Endothelial cell of umbilical vein (primary cell): ENCODE measurements around the gene HOXB5. TPM values are rescaled to one million over a fixed set of nuclear protein-coding genes. Genes with fewer than 3 reads are reported as not detected.
A peak's percentile ranks its signal among the peaks of the same experiment; 100 is the strongest.

Experiments
- BruUV-seq: library from RNA; stranded (reverse); fragments of 400-500 nt; replicated peaks from 2 replicates; lab custom pipeline; 2021; lab: Mats Ljungman, UMichigan
- CTCF ChIA-PET: fragments of 300-600, 350-600 bp; sonication (Branson Sonifier 250); formaldehyde crosslinking; loops from one replicate; lab custom pipeline; 2021; ENCODE audit warnings: antibody characterized with exemption, inconsistent platforms; lab: Charles Lee
- POLR2A ChIA-PET: fragments of 300-600, 350-600 bp; sonication (Branson Sonifier 250); formaldehyde crosslinking; loops from one replicate; lab custom pipeline; 2021; ENCODE audit warnings: antibody characterized with exemption, inconsistent platforms; lab: Charles Lee
- DNase-seq: peaks from one replicate; pipeline ENCODE4 v3.0.0-alpha.2; 2011; ENCODE audit warnings: low read depth, low spot score
- FAIRE-seq: peaks from 2 replicates; lab custom pipeline; 2011; peaks lifted over from hg19 to GRCh38; lab: Jason Lieb, UNC
- H2AFZ ChIP-seq: 2 replicates; pipeline ENCODE4 v1.6.0; 2012; ENCODE audit warnings: low read depth, low read length, control low read depth, inconsistent platforms
- H3K27ac ChIP-seq: 2 replicates; pipeline ENCODE4 v1.5.1; 2011; ENCODE audit warnings: low read depth, mild to moderate bottlenecking, control low read depth, low read length, moderate library complexity; ENCODE audit not compliant: insufficient read depth
- H3K27me3 ChIP-seq, 2 experiments: 2 replicates each; pipeline versions ENCODE4 v1.6.0 to v1.6.1; 2011; ENCODE audit warnings: low read length in 2 of 2, mixed read lengths in 1 of 2; ENCODE audit not compliant: control insufficient read depth in 2 of 2, insufficient read depth in 2 of 2
- H3K36me3 ChIP-seq, 2 experiments: 2 replicates in 1 of 2; 3 replicates in 1 of 2; pipeline ENCODE4 v1.5.1; 2011; ENCODE audit warnings: low read length in 2 of 2, mild to moderate bottlenecking in 1 of 2, moderate library complexity in 1 of 2; ENCODE audit not compliant: control insufficient read depth in 2 of 2, insufficient read depth in 2 of 2; ENCODE audit errors: extremely low read depth in 1 of 2
- H3K4me1 ChIP-seq: 3 replicates; pipeline ENCODE4 v1.5.1; 2011; ENCODE audit warnings: mild to moderate bottlenecking, low read length; ENCODE audit not compliant: control insufficient read depth, insufficient read depth; ENCODE audit errors: extremely low read depth
- H3K4me2 ChIP-seq: 2 replicates; pipeline ENCODE4 v1.6.1; 2011; ENCODE audit warnings: low read length, control low read depth, mixed read lengths; ENCODE audit not compliant: insufficient read depth
- H3K4me3 ChIP-seq, 3 experiments: fragments of 200-600 bp in 1 of 3; sonication (generic), shearing (Covaris generic) in 1 of 3; replicated peaks in 1 of 3; 2 replicates each; pipeline ENCODE4 v1.5.1; 2011 to 2016; ENCODE audit warnings: control low read depth in 3 of 3, low read length in 3 of 3, mild to moderate bottlenecking in 2 of 3, inconsistent platforms in 1 of 3, low read depth in 1 of 3, moderate library complexity in 1 of 3; ENCODE audit not compliant: insufficient read depth in 1 of 3
- H3K79me2 ChIP-seq: 2 replicates; pipeline ENCODE4 v1.6.0; 2012; ENCODE audit warnings: low read length, inconsistent platforms; ENCODE audit not compliant: control insufficient read depth, insufficient read depth
- H3K9ac ChIP-seq: replicated peaks from 2 replicates; pipeline ENCODE3; 2011; ENCODE audit warnings: low read length, control low read depth; ENCODE audit not compliant: insufficient read depth; ENCODE audit errors: extremely low read depth
- H3K9me1 ChIP-seq: replicated peaks from 3 replicates; pipeline ENCODE4 v1.6.0; 2011; ENCODE audit warnings: mild to moderate bottlenecking, low read length; ENCODE audit not compliant: control insufficient read depth, insufficient read depth; ENCODE audit errors: extremely low read depth
- H3K9me3 ChIP-seq: replicated peaks from 2 replicates; pipeline ENCODE4 v1.5.1; 2012; ENCODE audit warnings: low read length, inconsistent platforms; ENCODE audit not compliant: control insufficient read depth, insufficient read depth
- H4K20me1 ChIP-seq: replicated peaks from 2 replicates; pipeline ENCODE3; 2011; ENCODE audit warnings: mild to moderate bottlenecking, low read length; ENCODE audit not compliant: control insufficient read depth, insufficient read depth; ENCODE audit errors: extremely low read depth
- EZH2 ChIP-seq: IDR thresholded peaks from 2 replicates; pipeline ENCODE4 v1.6.1; 2012; ENCODE audit warnings: borderline replicate concordance, low read depth, mild to moderate bottlenecking, moderate library complexity, low read length, inconsistent platforms; ENCODE audit not compliant: severe bottlenecking
- FOS ChIP-seq: IDR thresholded peaks from 2 replicates; pipeline ENCODE4 v1.6.1; 2011; ENCODE audit warnings: mild to moderate bottlenecking, low read length, moderate library complexity, borderline replicate concordance; ENCODE audit not compliant: insufficient read depth
- GATA2 ChIP-seq: IDR thresholded peaks from 2 replicates; pipeline ENCODE4 v1.7.0; 2011; ENCODE audit warnings: low read depth, mild to moderate bottlenecking, moderate library complexity, mixed read lengths, low read length; ENCODE audit not compliant: insufficient read length, insufficient read depth
- JUN ChIP-seq: IDR thresholded peaks from 2 replicates; pipeline ENCODE4 v1.6.1; 2011; ENCODE audit warnings: borderline replicate concordance, low read depth; ENCODE audit not compliant: insufficient read length, insufficient read depth
- MAX ChIP-seq: IDR thresholded peaks from 2 replicates; pipeline ENCODE4 v1.6.1; 2011; ENCODE audit not compliant: insufficient read depth, insufficient read length
- MYC ChIP-seq: IDR thresholded peaks from one replicate; pipeline ENCODE4 v1.6.1; 2011; ENCODE audit warnings: mild to moderate bottlenecking, low read depth, low read length
- POLR2A ChIP-seq: IDR thresholded peaks from 2 replicates; pipeline ENCODE4 v1.6.1; 2012; ENCODE audit warnings: low read depth, mild to moderate bottlenecking, control low read depth, low read length
- POLR2AphosphoS5 ChIP-seq: IDR thresholded peaks from 2 replicates; pipeline ENCODE4 v1.6.1; 2012; ENCODE audit warnings: low read depth, mild to moderate bottlenecking, control low read depth, low read length, moderate library complexity; ENCODE audit not compliant: insufficient read depth
- dilution Hi-C: fragments of 300-500 bp; cut with MboI; formaldehyde crosslinking; loops from one replicate; pipeline ENCODE4 v1.15.0; 2019; ENCODE audit warnings: low sequenced_read_pairs; ENCODE audit not compliant: extremely low pct_ligation_motif_present
- intact Hi-C: fragments of 100-400 bp; cut with micrococcal nuclease; formaldehyde crosslinking; loops from one replicate; pipeline ENCODE4 v1.10.0; 2022
- polyA plus RNA-seq, 4 experiments: library from polyadenylated mRNA; depleted of rRNA in 3 of 4; stranded (reverse) in 3 of 4; unstranded in 1 of 4; fragments of >200 nt; gene quantifications; 2 replicates each; pipeline versions ENCODE4 v1.2.1 to v1.2.3, GENCODE V29; 2011 to 2012; ENCODE audit warnings: missing spikeins in 1 of 4
- total RNA-seq: library from RNA; stranded (reverse); gene quantifications from 2 replicates; pipeline ENCODE4 v1.2.3, GENCODE V29; 2021
- TF ChIP-seq, protein P1 (sequence below), 2 donors: IDR thresholded peaks; 1 replicate in 1 of 2; 2 replicates in 1 of 2; pipeline ENCODE4 v1.5.1; 2011; ENCODE audit warnings: low read length in 2 of 2, mild to moderate bottlenecking in 2 of 2, moderate library complexity in 2 of 2, control low read depth in 1 of 2, inconsistent platforms in 1 of 2, low read depth in 1 of 2; ENCODE audit not compliant: insufficient read depth in 1 of 2; ENCODE audit errors: extremely low read depth in 1 of 2

Gene HOXB5
- total and polyA plus RNA-seq, 2 donors (not counting 3 experiments of a cell fraction or from before 2014, with no cell fraction given), result 2.0 to 8.5 TPM

GRCh38 chr17:48605991-48606891, 12.7 kb upstream of the HOXB5 start:
- TF ChIP-seq, protein P1, sequence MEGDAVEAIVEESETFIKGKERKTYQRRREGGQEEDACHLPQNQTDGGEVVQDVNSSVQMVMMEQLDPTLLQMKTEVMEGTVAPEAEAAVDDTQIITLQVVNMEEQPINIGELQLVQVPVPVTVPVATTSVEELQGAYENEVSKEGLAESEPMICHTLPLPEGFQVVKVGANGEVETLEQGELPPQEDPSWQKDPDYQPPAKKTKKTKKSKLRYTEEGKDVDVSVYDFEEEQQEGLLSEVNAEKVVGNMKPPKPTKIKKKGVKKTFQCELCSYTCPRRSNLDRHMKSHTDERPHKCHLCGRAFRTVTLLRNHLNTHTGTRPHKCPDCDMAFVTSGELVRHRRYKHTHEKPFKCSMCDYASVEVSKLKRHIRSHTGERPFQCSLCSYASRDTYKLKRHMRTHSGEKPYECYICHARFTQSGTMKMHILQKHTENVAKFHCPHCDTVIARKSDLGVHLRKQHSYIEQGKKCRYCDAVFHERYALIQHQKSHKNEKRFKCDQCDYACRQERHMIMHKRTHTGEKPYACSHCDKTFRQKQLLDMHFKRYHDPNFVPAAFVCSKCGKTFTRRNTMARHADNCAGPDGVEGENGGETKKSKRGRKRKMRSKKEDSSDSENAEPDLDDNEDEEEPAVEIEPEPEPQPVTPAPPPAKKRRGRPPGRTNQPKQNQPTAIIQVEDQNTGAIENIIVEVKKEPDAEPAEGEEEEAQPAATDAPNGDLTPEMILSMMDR (IDR thresholded peaks at IDR 0.05; ENCODE audit: extremely low read depth in 1 of 2, insufficient read depth in 1 of 2, low read depth in 1 of 2, low read length in 2 of 2), result no peak
- TF ChIP-seq JUN (no peak), FOS (no peak), POLR2AphosphoS5 (no peak), MYC (no peak), MAX (no peak), EZH2 (no peak), GATA2 (no peak), POLR2A (no peak)
- no peaks in the 10 kb centered on the region for H3K36me3 ChIP-seq
- ChIA-PET CTCF (interaction anchor here (1.3 to 1.7 kb wide), 2 partner anchors 12 to 345 kb away, joined by 3 to 4 read pairs; no protein-coding TSS in a partner anchor), POLR2A (no interaction called here)
- H2AFZ ChIP-seq, result peak overlapping the region; percentile 77
- H3K9me3 ChIP-seq, result no peaks in the 10 kb centered on the region
- dilution Hi-C loops, result no loop called here
- DNase-seq (no peak), FAIRE-seq (peak; percentile 58)
- no peak overlapping the region for H3K9ac ChIP-seq
- no peaks in the 10 kb centered on the region for H3K27me3 ChIP-seq
- no peak overlapping the region for H3K27ac ChIP-seq
- H3K79me2 ChIP-seq, result peaks cover 47% of the 10 kb centered on the region
- no TSS peak for BruUV-seq
- no peaks in the 10 kb centered on the region for H4K20me1 ChIP-seq
- H3K9me1 ChIP-seq, result no peaks in the 10 kb centered on the region
- intact Hi-C loops, result no loop called here
- peak overlapping the region; percentile 95 for H3K4me2 ChIP-seq
- H3K4me1 ChIP-seq, result peaks cover 29% of the 10 kb centered on the region
- no peak overlapping the region for H3K4me3 ChIP-seq
